K562 (cell line): ENCODE measurements around the gene FASTKD1. TPM values are rescaled to one million over a fixed set of nuclear protein-coding genes. Genes with fewer than 3 reads are reported as not detected.
A peak's percentile ranks its signal among the peaks of the same experiment; 100 is the strongest.

Source experiments
- CEBPB ChIP-seq: fragments of 450-650 bp; IDR thresholded peaks from 2 replicates; pipeline ENCODE4 v1.6.1; 2016; ENCODE audit warnings: missing genetic modification characterization, missing compliant biosample characterization
- DDX20 ChIP-seq: fragments of 450-650 bp; IDR thresholded peaks from 2 replicates; pipeline ENCODE4 v1.6.1; 2016; ENCODE audit warnings: missing genetic modification characterization, low read depth, mild to moderate bottlenecking, missing compliant biosample characterization, moderate library complexity
- FOXA3 ChIP-seq, 2 experiments: fragments of 450-650 bp in 1 of 2; sonication (generic) in 1 of 2; formaldehyde crosslinking; IDR thresholded peaks in 1 of 2; conservative IDR thresholded peaks in 1 of 2; 2 replicates each; pipeline versions ENCODE4 v1.4.0 to v1.8.0; 2020 to 2022; ENCODE audit warnings: mild to moderate bottlenecking in 2 of 2, missing genetic modification reagents in 1 of 2
- HNRNPK ChIP-seq: fragments of 200-400 bp; formaldehyde crosslinking; IDR thresholded peaks from one replicate; pipeline ENCODE4 v1.6.1; 2018; ENCODE audit warnings: mild to moderate bottlenecking, low read depth, low read length; ENCODE audit not compliant: poor library complexity, severe bottlenecking
- HSF4 ChIP-seq: fragments of 250-450 bp; sonication (Bioruptor Pico); IDR thresholded peaks from 2 replicates; pipeline ENCODE4 v2.1.2; 2022; ENCODE audit warnings: mild to moderate bottlenecking, moderate library complexity, borderline replicate concordance
- JUN ChIP-seq, 2 experiments: sonication (generic) in 1 of 2; formaldehyde crosslinking in 1 of 2; IDR thresholded peaks; 2 replicates each; pipeline versions ENCODE4 v1.6.1 to v1.8.0; 2012 to 2022; ENCODE audit warnings: borderline replicate concordance in 2 of 2, mild to moderate bottlenecking in 2 of 2, improper control_type of control experiment in 1 of 2, low read depth in 1 of 2, low read length in 1 of 2, missing genetic modification reagents in 1 of 2
- KLF10 ChIP-seq: fragments of 250-450 bp; sonication (Bioruptor Pico); IDR thresholded peaks from 2 replicates; pipeline ENCODE4 v1.6.1; 2021; ENCODE audit warnings: matching md5 sums
- NKRF ChIP-seq: fragments of 450-650 bp; IDR thresholded peaks from 2 replicates; pipeline ENCODE4 v1.6.1; 2016; ENCODE audit warnings: borderline replicate concordance
- PTTG1 ChIP-seq: fragments of 450-650 bp; IDR thresholded peaks from 2 replicates; pipeline ENCODE4 v1.6.1; 2016; ENCODE audit warnings: low read depth, mild to moderate bottlenecking, missing genetic modification characterization, missing compliant biosample characterization
- RFX5 ChIP-seq: IDR thresholded peaks from 2 replicates; pipeline ENCODE4 v1.6.1; 2011; ENCODE audit warnings: low read depth, mild to moderate bottlenecking, improper control_type of control experiment, low read length
- SNRNP70 ChIP-seq: fragments of 200-400 bp; formaldehyde crosslinking; optimal IDR thresholded peaks from 2 replicates; pipeline ENCODE3; 2017; ENCODE audit warnings: low read depth, low read length
- TAF7 ChIP-seq: fragments of 450-650 bp; IDR thresholded peaks from 2 replicates; pipeline ENCODE4 v1.6.1; 2016; ENCODE audit warnings: missing genetic modification characterization, missing compliant biosample characterization
- TBP ChIP-seq: optimal IDR thresholded peaks from 2 replicates; pipeline ENCODE3; 2011; ENCODE audit warnings: low read depth, low read length, improper control_type of control experiment
- THRAP3 ChIP-seq: fragments of 450-650 bp; IDR thresholded peaks from 2 replicates; pipeline ENCODE4 v1.6.1; 2016; ENCODE audit warnings: mild to moderate bottlenecking, inconsistent platforms, borderline replicate concordance
- TOE1 ChIP-seq, 2 experiments: fragments of 450-650 bp in 1 of 2; sonication (generic) in 1 of 2; formaldehyde crosslinking in 1 of 2; IDR thresholded peaks; 2 replicates each; pipeline versions ENCODE4 v1.7.1 to v1.8.0; 2016 to 2022; ENCODE audit warnings: borderline replicate concordance in 2 of 2, mild to moderate bottlenecking in 2 of 2, antibody characterized with exemption in 1 of 2, inconsistent platforms in 1 of 2, low read depth in 1 of 2, missing genetic modification reagents in 1 of 2, moderate library complexity in 1 of 2
- TRIM25 ChIP-seq: fragments of 450-650 bp; IDR thresholded peaks from 2 replicates; pipeline ENCODE4 v1.7.0; 2016; ENCODE audit warnings: borderline replicate concordance
- UBTF ChIP-seq, 2 experiments: IDR thresholded peaks; 2 replicates each; pipeline ENCODE4 v1.6.1; 2012; ENCODE audit warnings: improper control_type of control experiment in 2 of 2, low read depth in 2 of 2, low read length in 2 of 2, borderline replicate concordance in 1 of 2
- XRCC3 ChIP-seq: fragments of 450-650 bp; IDR thresholded peaks from 2 replicates; pipeline ENCODE4 v1.6.1; 2017; ENCODE audit warnings: mild to moderate bottlenecking, moderate library complexity
- ZNF696 ChIP-seq: fragments of 250-450 bp; sonication (Bioruptor Pico); conservative IDR thresholded peaks from 2 replicates; pipeline ENCODE4 v1.4.0; 2020; ENCODE audit warnings: mild to moderate bottlenecking, moderate library complexity
- polyA plus RNA-seq, 8 experiments: library from polyadenylated mRNA; depleted of rRNA in 4 of 8; stranded (reverse) in 5 of 8; unstranded in 3 of 8; fragments of >200 nt; fragmentation: Nextera tagmentation in 2 of 8; fragmentation: Illumina TruSeq in 1 of 8; extraction: Ambion mirVana in 2 of 8; extraction: Trizol in 1 of 8; gene quantifications; 2 replicates each; pipeline versions ENCODE4 v1.2.1 to v1.2.3, GENCODE V29; 2011 to 2014; ENCODE audit warnings: inconsistent platforms in 1 of 8, missing spikeins in 1 of 8
- total RNA-seq, 7 experiments: library from RNA; depleted of rRNA in 6 of 7; stranded (reverse); fragments of >200 nt in 6 of 7; fragmentation: Illumina TruSeq in 2 of 7; extraction: Trizol in 2 of 7; gene quantifications; 2 replicates each; pipeline versions ENCODE4 v1.2.1 to v1.2.3, GENCODE V29; 2011 to 2021; ENCODE audit warnings: low replicate concordance in 1 of 7

FASTKD1 gene
- total and polyA plus RNA-seq, 9 of the 15 experiments (the other 6 are each of a cell fraction or from before 2014, with no cell fraction given) = 63.5 to 134 (median 119) TPM

- 0 out of 4 replicates have a peak, but pooled peaks have one; percentile 55 to 59 for TF ChIP-seq UBTF (IDR thresholded peaks at IDR 0.05; ENCODE audit: borderline replicate concordance in 1 of 2, low read depth in 2 of 2, low read length in 2 of 2)
- TF ChIP-seq HSF4 (CRISPR knock-in tag) = no peak
- peak; percentile 75 for TF ChIP-seq TBP
- TF ChIP-seq TRIM25 = no peak
- TF ChIP-seq FOXA3 (CRISPR knock-in tag; conservative IDR thresholded peaks at IDR 0.05 in 1 of 2, IDR thresholded peaks at IDR 0.05 in 1 of 2) = peak in 1 of 2 experiments; percentile 61; a peak in 1 of 4 replicates
- TF ChIP-seq NKRF = peak; percentile 91
- peak; percentile 59; the same call in 1 of the 2 replicates for TF ChIP-seq RFX5
- no peak for TF ChIP-seq HNRNPK
- TF ChIP-seq KLF10 (CRISPR knock-in tag) = 0 out of 2 replicates have a peak, but pooled peaks have one; percentile 21
- TF ChIP-seq PTTG1 = no peak
- TF ChIP-seq JUN (IDR thresholded peaks at IDR 0.05; ENCODE audit: borderline replicate concordance, low read depth, low read length) = peak; percentile 80
- peak; percentile 19; the same call in 1 of the 2 replicates for TF ChIP-seq JUN (CRISPR knock-in tag; IDR thresholded peaks at IDR 0.05; ENCODE audit: borderline replicate concordance)
- 0 out of 2 replicates have a peak, but pooled peaks have one; percentile 22 for TF ChIP-seq ZNF696 (CRISPR knock-in tag)
- peak; percentile 98; the same call in 1 of the 2 replicates for TF ChIP-seq XRCC3
- TF ChIP-seq THRAP3 = no peak
- TF ChIP-seq TOE1 (IDR thresholded peaks at IDR 0.05; ENCODE audit: borderline replicate concordance) = peak; percentile 89; the same call in 1 of the 2 replicates
- peak; percentile 89; the same call in 1 of the 2 replicates for TF ChIP-seq TOE1 (CRISPR knock-in tag; IDR thresholded peaks at IDR 0.05; ENCODE audit: borderline replicate concordance, low read depth)
- peak; percentile 94 for TF ChIP-seq CEBPB (tag)
- TF ChIP-seq DDX20 (tag) = no peak
- TF ChIP-seq TAF7 = no peak; the same call in 1 of the 2 replicates
- no peak for TF ChIP-seq SNRNP70
Observed at GRCh38 chr2:169584005-169584877, 10.6 kb upstream of the FASTKD1 start, which contains the start of gene PPIG (continued).
